Right renal pelvis (tissue), 4 donors: ENCODE results near the gene ECI2. TPM values are rescaled to one million over a fixed set of nuclear protein-coding genes. Genes with fewer than 3 reads are reported as not detected.
"Not testable (repeated sequence)": the region's sequence is repeated elsewhere in the genome, so short reads cannot be mapped to it uniquely, and the experiment has no call there.

Experiments used
- DNase-seq, 4 donors: peaks; one replicate each; pipeline ENCODE4 v3.0.0-alpha.2; 2013; ENCODE audit warnings: low read depth in 4 of 4, low spot score in 3 of 4, missing footprints in 1 of 4
- polyA plus RNA-seq, 4 donors: library from polyadenylated mRNA; unstranded; fragments of 120-200 nt; gene quantifications; one replicate each; pipeline ENCODE4 v1.2.1, GENCODE V29; 2013; ENCODE audit not compliant: insufficient read length in 4 of 4

ECI2 gene
- polyA plus RNA-seq, 4 donors, result 94.0 to 119 (median 103) TPM

- DNase-seq, result no peak
Observed at GRCh38 chr6:4153514-4153985, 18.2 kb upstream of the ECI2 start.

- DNase-seq, result no peak
Observed at GRCh38 chr6:4145083-4145482, 9.7 kb upstream of the ECI2 start.

- no peak for DNase-seq
Observed at GRCh38 chr6:4139272-4139671, 3.9 kb upstream of the ECI2 start.

- DNase-seq, result no peak
Observed at GRCh38 chr6:4138186-4138585, 2.8 kb upstream of the ECI2 start.

GRCh38 chr6:4136354-4136831 is 1.0 kb upstream of the ECI2 start:
- no peak for DNase-seq

- peak; percentile 77 to 88 (median 84) for DNase-seq
Observed at GRCh38 chr6:4135665-4136353, 434 bp upstream of the ECI2 start.

GRCh38 chr6:4133941-4134838 is 1.2 kb downstream of the ECI2 start:
- no peak for DNase-seq

GRCh38 chr6:4130357-4130987 is 4.9 kb downstream of the ECI2 start:
- no peak for DNase-seq

- no peak for DNase-seq
Observed at GRCh38 chr6:4129446-4129845, 5.9 kb downstream of the ECI2 start.

GRCh38 chr6:4128748-4129147 is 6.6 kb downstream of the ECI2 start:
- DNase-seq, result no peak

- DNase-seq, result no peak
Observed at GRCh38 chr6:4128072-4128471, 7.3 kb downstream of the ECI2 start.

- no peak for DNase-seq
Observed at GRCh38 chr6:4125933-4126864, 9.2 kb downstream of the ECI2 start.

- no peak for DNase-seq
Observed at GRCh38 chr6:4125500-4125899, 9.9 kb downstream of the ECI2 start.

- no peak for DNase-seq
Observed at GRCh38 chr6:4124351-4124750, 11.0 kb downstream of the ECI2 start.

GRCh38 chr6:4115741-4116140 is 19.6 kb downstream of the ECI2 start:
- DNase-seq, result no peak

- no peak for DNase-seq
Observed at GRCh38 chr6:4114123-4114522, 21.3 kb downstream of the ECI2 start.

GRCh38 chr6:4113649-4114048 is 21.7 kb downstream of the ECI2 start:
- DNase-seq, result no peak

- no peak for DNase-seq
Observed at GRCh38 chr6:4112366-4112765, 23.0 kb downstream of the ECI2 start.

GRCh38 chr6:4109363-4109815 is 26.0 kb downstream of the ECI2 start:
- not testable (repeated sequence) for DNase-seq

- no peak for DNase-seq
Observed at GRCh38 chr6:4108561-4109093, 26.7 kb downstream of the ECI2 start.
